GM12878 (cell line): ENCODE measurements around the gene IER2. TPM values are rescaled to one million over a fixed set of nuclear protein-coding genes. Genes with fewer than 3 reads are reported as not detected.

Experiments
- ATAC-seq: fragments of 200-7000 bp; cut with Tn5 transposase; 3 replicates; pipeline ENCODE4 v1.9.1; 2020; ENCODE audit warnings: mild to moderate bottlenecking, moderate library complexity
- BruUV-seq: library from RNA; stranded (reverse); fragments of 400-500 nt; replicated peaks from 2 replicates; lab custom pipeline; 2021; lab: Mats Ljungman, UMichigan
- CTCF ChIA-PET: fragments of 300-600 bp; sonication (Branson Sonifier 250); formaldehyde crosslinking; extraction: SDS; loops from one replicate; lab custom pipeline; 2021; ENCODE audit warnings: inconsistent platforms; lab: Yijun Ruan, JAX
- POLR2A ChIA-PET: fragments of 350-600 bp; formaldehyde crosslinking; extraction: SDS; loops from one replicate; lab custom pipeline; 2021; ENCODE audit warnings: inconsistent platforms; lab: Charles Lee
- RAD21 ChIA-PET: fragments of 300-600 bp; sonication (Branson Sonifier 250); formaldehyde crosslinking; loops from one replicate; lab custom pipeline; 2023; ENCODE audit warnings: antibody characterized with exemption; ENCODE audit not compliant: unreplicated experiment; lab: Charles Lee
- SMC1A ChIA-PET: fragments of 300-600 bp; sonication (Branson Sonifier 250); formaldehyde crosslinking; loops from one replicate; lab custom pipeline; 2023; ENCODE audit not compliant: unreplicated experiment, uncharacterized antibody; lab: Charles Lee
- DNase-seq: peaks from one replicate; pipeline ENCODE4 v3.0.0-alpha.2; 2011; ENCODE audit warnings: low read depth, low spot score
- FAIRE-seq: peaks from 3 replicates; lab custom pipeline; 2011; peaks lifted over from hg19 to GRCh38; lab: Jason Lieb, UNC
- H2AFZ ChIP-seq: 2 replicates; pipeline ENCODE4 v1.6.0; 2011; ENCODE audit warnings: low read depth, low read length, control low read depth; ENCODE audit not compliant: control insufficient read depth
- H3K27ac ChIP-seq: 2 replicates; pipeline ENCODE4 v1.5.1; 2011; ENCODE audit warnings: control low read depth; ENCODE audit not compliant: control insufficient read depth, insufficient read depth
- H3K27me3 ChIP-seq, 2 experiments: replicated peaks in 1 of 2; 2 replicates each; pipeline versions ENCODE4 v1.6.0 to v1.6.1; 2011; ENCODE audit warnings: low read length in 1 of 2; ENCODE audit not compliant: control insufficient read depth in 2 of 2, insufficient read depth in 2 of 2
- H3K36me3 ChIP-seq, 2 experiments: 2 replicates each; pipeline ENCODE4 v1.5.1; 2011; ENCODE audit warnings: low read length in 1 of 2; ENCODE audit not compliant: control insufficient read depth in 2 of 2, insufficient read depth in 2 of 2
- H3K4me1 ChIP-seq: 2 replicates; pipeline ENCODE4 v1.6.1; 2011; ENCODE audit warnings: mild to moderate bottlenecking, low read length, moderate library complexity, mixed read lengths; ENCODE audit not compliant: control insufficient read depth, insufficient read depth
- H3K4me2 ChIP-seq: 2 replicates; pipeline ENCODE4 v1.6.0; 2011; ENCODE audit warnings: control low read depth; ENCODE audit not compliant: control insufficient read depth, insufficient read depth
- H3K4me3 ChIP-seq: fragments of 200-600 bp; sonication (generic); 2 replicates; pipeline ENCODE4 v1.5.1; 2016
- H3K79me2 ChIP-seq: 2 replicates; pipeline ENCODE4 v1.6.0; 2011; ENCODE audit warnings: low read length; ENCODE audit not compliant: control insufficient read depth, insufficient read depth
- H3K9ac ChIP-seq: 2 replicates; pipeline ENCODE4 v1.8.0; 2011; ENCODE audit warnings: low read length, control low read depth, mixed read lengths; ENCODE audit not compliant: control insufficient read depth, insufficient read depth
- H3K9me3 ChIP-seq: replicated peaks from 3 replicates; pipeline ENCODE4 v1.5.1; 2011; ENCODE audit warnings: mild to moderate bottlenecking, low read length; ENCODE audit not compliant: control insufficient read depth, insufficient read depth
- H4K20me1 ChIP-seq: 2 replicates; pipeline ENCODE4 v1.6.0; 2011; ENCODE audit not compliant: control insufficient read depth, insufficient read depth
- EED ChIP-seq: sonication (generic); IDR thresholded peaks from 2 replicates; pipeline ENCODE4 v1.6.1; 2016; ENCODE audit warnings: antibody characterized with exemption, low read depth
- EGR1 ChIP-seq, 2 experiments: IDR thresholded peaks; 1 replicate in 1 of 2; 2 replicates in 1 of 2; pipeline ENCODE4 v1.6.1; 2011 to 2012; ENCODE audit warnings: low read depth in 2 of 2, low read length in 2 of 2, borderline replicate concordance in 1 of 2, mild to moderate bottlenecking in 1 of 2, moderate library complexity in 1 of 2
- ELK1 ChIP-seq: IDR thresholded peaks from 2 replicates; pipeline ENCODE4 v1.6.1; 2012; ENCODE audit warnings: low read depth, low read length, improper control_type of control experiment
- GATAD2B ChIP-seq: fragments of 450-650 bp; conservative IDR thresholded peaks from 2 replicates; pipeline ENCODE4 v1.6.1; 2017; ENCODE audit warnings: low read depth, mild to moderate bottlenecking, moderate library complexity
- MYB ChIP-seq: fragments of 150-350 bp; IDR thresholded peaks from 2 replicates; pipeline ENCODE4 v1.6.1; 2014; ENCODE audit warnings: mild to moderate bottlenecking, low read depth, low read length, borderline replicate concordance
- RB1 ChIP-seq: fragments of 450-650 bp; formaldehyde crosslinking; IDR thresholded peaks from 2 replicates; pipeline ENCODE4 v1.6.1; 2017; ENCODE audit warnings: mild to moderate bottlenecking, borderline replicate concordance
- SIX5 ChIP-seq: IDR thresholded peaks from 2 replicates; pipeline ENCODE4 v1.6.1; 2011; ENCODE audit warnings: mild to moderate bottlenecking, low read depth, low read length, moderate library complexity; ENCODE audit not compliant: severe bottlenecking
- SREBF2 ChIP-seq: IDR thresholded peaks from 2 replicates; pipeline ENCODE4 v1.6.1; 2012; ENCODE audit warnings: mild to moderate bottlenecking, low read length
- TBL1XR1 ChIP-seq: IDR thresholded peaks from 2 replicates; pipeline ENCODE4 v1.6.1; 2012; ENCODE audit warnings: low read depth, low read length, improper control_type of control experiment
- ZNF207 ChIP-seq: fragments of 450-650 bp; IDR thresholded peaks from 2 replicates; pipeline ENCODE4 v1.6.1; 2014; ENCODE audit warnings: antibody characterized with exemption, mild to moderate bottlenecking, borderline replicate concordance
- WGBS: methylation state at CpG from one replicate; pipeline ENCODE4 v1.1.6; 2016; ENCODE audit warnings: low lambda C conversion rate; ENCODE audit not compliant: insufficient replicate concordance, insufficient coverage; ENCODE audit errors: missing lambda C conversion rate; 5-methylcytosine and 5-hydroxymethylcytosine counted together
- in situ Hi-C: fragments of 300-500 bp; cut with MboI; formaldehyde crosslinking; loops from 9 replicates; pipeline ENCODE4 v1.14.3; 2018; ENCODE audit warnings: mixed read lengths
- intact Hi-C: fragments of 100-400 bp; cut with micrococcal nuclease; formaldehyde crosslinking; loops from one replicate; pipeline ENCODE4 v1.14.2; 2022; ENCODE audit not compliant: unreplicated experiment
- polyA plus RNA-seq, 11 experiments: library from polyadenylated mRNA; depleted of rRNA in 4 of 11; unstranded in 6 of 11; stranded (reverse) in 5 of 11; fragments of >200 nt; fragmentation: Nextera tagmentation in 4 of 11; fragmentation: Illumina TruSeq in 1 of 11; extraction: Ambion mirVana in 4 of 11; extraction: Trizol in 1 of 11; gene quantifications; 1 replicate in 1 of 11; 2 replicates in 10 of 11; pipeline versions ENCODE4 v1.2.1 to v1.2.3, GENCODE V29; 2011 to 2016; ENCODE audit warnings: inconsistent platforms in 2 of 11, missing spikeins in 2 of 11, low read depth in 1 of 11
- total RNA-seq, 4 experiments: library from RNA; depleted of rRNA in 3 of 4; stranded (reverse); fragments of >200 nt in 3 of 4; fragmentation: Illumina TruSeq in 1 of 4; extraction: Trizol in 1 of 4; gene quantifications; 2 replicates each; pipeline versions ENCODE4 v1.2.1 to v1.2.3, GENCODE V29; 2013 to 2021
- TF ChIP-seq, protein P1 (sequence below): fragments of 450-650 bp; IDR thresholded peaks from 2 replicates; pipeline ENCODE4 v1.6.1; 2017; ENCODE audit warnings: mild to moderate bottlenecking
- TF ChIP-seq, protein P2 (sequence below), 3 experiments: IDR thresholded peaks in 2 of 3; conservative IDR thresholded peaks in 1 of 3; 2 replicates each; pipeline ENCODE4 v1.5.1; 2011; ENCODE audit warnings: low read depth in 3 of 3, low read length in 3 of 3, mild to moderate bottlenecking in 3 of 3, control low read depth in 2 of 3, moderate library complexity in 2 of 3, inconsistent platforms in 1 of 3, mixed read lengths in 1 of 3; ENCODE audit not compliant: control insufficient read depth in 2 of 3, insufficient read depth in 1 of 3; ENCODE audit errors: extremely low read depth in 1 of 3

Gene IER2
- total and polyA plus RNA-seq, 10 of the 15 experiments (the other 5 are each of a cell fraction or from before 2014, with no cell fraction given) = 2.8 to 94.5 (median 24.9) TPM

DNA sequence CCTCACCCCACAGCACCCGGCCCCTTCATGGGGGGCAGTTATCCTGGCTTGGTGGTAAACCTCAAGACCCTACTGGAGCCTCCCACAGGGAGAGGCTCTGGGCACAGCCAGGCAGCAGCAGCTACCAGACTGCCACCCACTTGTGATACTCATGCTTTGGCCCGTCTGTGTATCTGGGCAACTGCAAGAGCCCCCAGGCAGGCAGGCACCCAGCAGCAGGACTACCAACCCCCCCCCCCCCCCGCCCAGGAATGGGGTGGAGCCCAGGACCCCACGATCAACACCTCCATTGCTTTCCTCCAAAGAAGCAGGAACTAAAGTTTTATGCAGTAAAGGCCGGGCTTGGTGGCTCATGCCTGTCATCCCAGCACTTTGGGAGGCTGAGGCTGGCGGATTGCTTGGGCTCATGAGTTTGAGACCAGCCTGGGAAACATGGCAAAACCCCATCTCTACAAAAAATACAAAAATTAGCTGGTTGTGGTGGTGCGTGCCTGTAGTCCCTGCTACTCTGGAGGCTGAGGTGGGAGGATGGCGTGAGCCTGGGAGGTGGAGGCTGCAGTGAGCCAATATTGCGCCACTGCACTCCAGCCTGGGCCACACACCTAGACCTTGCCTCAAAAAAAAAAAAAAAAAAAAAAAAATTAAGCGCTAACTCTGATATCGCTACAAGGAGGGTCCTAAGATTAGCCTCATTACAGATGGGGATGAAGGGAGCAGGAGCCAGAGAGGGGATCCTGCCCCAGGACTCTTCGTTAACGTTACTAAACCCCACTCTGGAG lies 46.4 kb upstream of the IER2 start:
- ATAC-seq (peak; percentile 2), DNase-seq (no peak), FAIRE-seq (no peak)
- 17% methylated on average over 11 of the region's 13 CpGs for WGBS
- Histone ChIP-seq H3K79me2 (peaks cover 5% of the 10 kb centered on the region; the same call in 1 of the 2 replicates), H3K4me1 (peaks cover 47% of the 10 kb centered on the region), H2AFZ (no peak overlapping the region), H3K9ac (peak overlapping the region; percentile 68), H3K4me3 (peak overlapping the region; percentile 61; the same call in 1 of the 2 replicates), H3K27me3 (no peaks in the 10 kb centered on the region; a peak in 1 of 4 replicates), H4K20me1 (no peaks in the 10 kb centered on the region), H3K4me2 (peak overlapping the region; percentile 99), H3K9me3 (no peaks in the 10 kb centered on the region; the same call in 2 of the 3 replicates), H3K27ac (peak overlapping the region; percentile 90), H3K36me3 (peaks cover 0 to 2% of the 10 kb centered on the region in 2 experiments; a peak in 1 of 4 replicates)
- TF ChIP-seq EED = peak; percentile 21; the same call in 1 of the 2 replicates
- TF ChIP-seq SREBF2 = no peak
- TF ChIP-seq TBL1XR1 = no peak
- TF ChIP-seq ELK1 = no peak
- TF ChIP-seq, protein P1, sequence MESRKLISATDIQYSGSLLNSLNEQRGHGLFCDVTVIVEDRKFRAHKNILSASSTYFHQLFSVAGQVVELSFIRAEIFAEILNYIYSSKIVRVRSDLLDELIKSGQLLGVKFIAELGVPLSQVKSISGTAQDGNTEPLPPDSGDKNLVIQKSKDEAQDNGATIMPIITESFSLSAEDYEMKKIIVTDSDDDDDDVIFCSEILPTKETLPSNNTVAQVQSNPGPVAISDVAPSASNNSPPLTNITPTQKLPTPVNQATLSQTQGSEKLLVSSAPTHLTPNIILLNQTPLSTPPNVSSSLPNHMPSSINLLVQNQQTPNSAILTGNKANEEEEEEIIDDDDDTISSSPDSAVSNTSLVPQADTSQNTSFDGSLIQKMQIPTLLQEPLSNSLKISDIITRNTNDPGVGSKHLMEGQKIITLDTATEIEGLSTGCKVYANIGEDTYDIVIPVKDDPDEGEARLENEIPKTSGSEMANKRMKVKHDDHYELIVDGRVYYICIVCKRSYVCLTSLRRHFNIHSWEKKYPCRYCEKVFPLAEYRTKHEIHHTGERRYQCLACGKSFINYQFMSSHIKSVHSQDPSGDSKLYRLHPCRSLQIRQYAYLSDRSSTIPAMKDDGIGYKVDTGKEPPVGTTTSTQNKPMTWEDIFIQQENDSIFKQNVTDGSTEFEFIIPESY = peak; percentile 38; the same call in 1 of the 2 replicates
- no peak for TF ChIP-seq RB1
- TF ChIP-seq, protein P2, sequence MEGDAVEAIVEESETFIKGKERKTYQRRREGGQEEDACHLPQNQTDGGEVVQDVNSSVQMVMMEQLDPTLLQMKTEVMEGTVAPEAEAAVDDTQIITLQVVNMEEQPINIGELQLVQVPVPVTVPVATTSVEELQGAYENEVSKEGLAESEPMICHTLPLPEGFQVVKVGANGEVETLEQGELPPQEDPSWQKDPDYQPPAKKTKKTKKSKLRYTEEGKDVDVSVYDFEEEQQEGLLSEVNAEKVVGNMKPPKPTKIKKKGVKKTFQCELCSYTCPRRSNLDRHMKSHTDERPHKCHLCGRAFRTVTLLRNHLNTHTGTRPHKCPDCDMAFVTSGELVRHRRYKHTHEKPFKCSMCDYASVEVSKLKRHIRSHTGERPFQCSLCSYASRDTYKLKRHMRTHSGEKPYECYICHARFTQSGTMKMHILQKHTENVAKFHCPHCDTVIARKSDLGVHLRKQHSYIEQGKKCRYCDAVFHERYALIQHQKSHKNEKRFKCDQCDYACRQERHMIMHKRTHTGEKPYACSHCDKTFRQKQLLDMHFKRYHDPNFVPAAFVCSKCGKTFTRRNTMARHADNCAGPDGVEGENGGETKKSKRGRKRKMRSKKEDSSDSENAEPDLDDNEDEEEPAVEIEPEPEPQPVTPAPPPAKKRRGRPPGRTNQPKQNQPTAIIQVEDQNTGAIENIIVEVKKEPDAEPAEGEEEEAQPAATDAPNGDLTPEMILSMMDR (IDR thresholded peaks at IDR 0.05 in 2 of 3, conservative IDR thresholded peaks at IDR 0.05 in 1 of 3; ENCODE audit: control insufficient read depth in 2 of 3, extremely low read depth in 1 of 3, insufficient read depth in 1 of 3, low read depth in 3 of 3, low read length in 3 of 3) = no peak
- TF ChIP-seq GATAD2B = no peak
- no peak for TF ChIP-seq SIX5
- no peak for TF ChIP-seq EGR1 (IDR thresholded peaks at IDR 0.05; ENCODE audit: borderline replicate concordance in 1 of 2, low read depth in 2 of 2, low read length in 2 of 2)
- no peak for TF ChIP-seq MYB
- no peak for TF ChIP-seq ZNF207
- ChIA-PET CTCF (interaction anchor here (0.8 to 3.8 kb wide), 14 partner anchors 10 to 240 kb away, joined by 3 to 13 read pairs (median 4); partner anchors contain the start of genes IER2 and STX10), POLR2A (interaction anchor here (2.3 kb wide), 1 partner anchor 14 kb away, joined by 7 read pairs; the partner anchor contains the start of genes NACC1 and TRMT1), SMC1A (interaction anchor here (0.6 to 2.0 kb wide), 6 partner anchors 14 to 131 kb away, joined by 3 to 6 read pairs (median 4); partner anchors contain the start of gene NACC1), RAD21 (interaction anchor here (0.5 to 3.3 kb wide), 9 partner anchors 9 to 1026 kb away, joined by 3 to 18 read pairs (median 3); no protein-coding TSS in a partner anchor)
- intact Hi-C loops = loop anchor here (5.0 kb wide), 2 partner anchors 49 to 159 kb away; partner anchors contain the start of genes IER2 and STX10
- BruUV-seq = no TSS peak
- in situ Hi-C loops = no loop called here
